HL-60 (cell line): ENCODE data around the gene MRPL39.

Source experiments
- DNase-seq, 2 experiments: peaks; one replicate each; pipeline ENCODE4 v3.0.0-alpha.2; 2010 to 2020; ENCODE audit warnings: low read depth in 1 of 2, low spot score in 1 of 2
- H3K27ac ChIP-seq: fragments of 250-450 bp; sonication (Bioruptor Pico); replicated peaks from 2 replicates; pipeline ENCODE4 v1.5.1; 2020; ENCODE audit warnings: mild to moderate bottlenecking, moderate library complexity
- H3K27me3 ChIP-seq: fragments of 250-450 bp; sonication (Bioruptor Pico); 2 replicates; pipeline ENCODE4 v1.5.1; 2021; ENCODE audit warnings: mild to moderate bottlenecking, moderate library complexity; ENCODE audit not compliant: insufficient read depth, poor library complexity, severe bottlenecking
- H3K4me3 ChIP-seq: replicated peaks from 2 replicates; pipeline ENCODE4 v1.5.1; 2011; ENCODE audit warnings: mild to moderate bottlenecking, control low read depth, low read length; ENCODE audit not compliant: insufficient read depth
- CTCF ChIP-seq: IDR thresholded peaks from one replicate; pipeline ENCODE4 v1.5.1; 2011; ENCODE audit warnings: low read length, control low read depth, inconsistent platforms; ENCODE audit not compliant: insufficient read depth
- GABPA ChIP-seq: IDR thresholded peaks from 2 replicates; pipeline ENCODE4 v1.6.1; 2012; ENCODE audit warnings: low read depth
- POLR2AphosphoS5 ChIP-seq: IDR thresholded peaks from 2 replicates; pipeline ENCODE4 v1.6.1; 2012; ENCODE audit warnings: low read depth
- REST ChIP-seq: IDR thresholded peaks from 2 replicates; pipeline ENCODE4 v1.6.1; 2012; ENCODE audit warnings: low read depth; ENCODE audit not compliant: insufficient replicate concordance
- SPI1 ChIP-seq: IDR thresholded peaks from 2 replicates; pipeline ENCODE4 v1.6.1; 2012; ENCODE audit warnings: low read depth, mild to moderate bottlenecking, borderline replicate concordance

Gene MRPL39

GRCh38 chr21:25551569-25551968, 55.7 kb downstream of the MRPL39 start:
- Histone ChIP-seq H3K27ac (no peak overlapping the region), H3K27me3 (no peaks in the 10 kb centered on the region), H3K4me3 (no peak overlapping the region)
- DNase-seq = no peak
- TF ChIP-seq CTCF (no peak), POLR2AphosphoS5 (no peak), SPI1 (no peak), GABPA (no peak), REST (no peak)

- TF ChIP-seq POLR2AphosphoS5 (no peak), GABPA (no peak), SPI1 (no peak), REST (no peak), CTCF (no peak)
- no peak for DNase-seq
- Histone ChIP-seq H3K27ac (no peak overlapping the region), H3K4me3 (no peak overlapping the region), H3K27me3 (no peaks in the 10 kb centered on the region)
Measured at GRCh38 chr21:25550352-25551120, 56.7 kb downstream of the MRPL39 start.

GRCh38 chr21:25541042-25541441, 66.2 kb downstream of the MRPL39 start:
- Histone ChIP-seq H3K27me3 (no peaks in the 10 kb centered on the region), H3K4me3 (no peak overlapping the region), H3K27ac (no peak overlapping the region)
- no peak for TF ChIP-seq POLR2AphosphoS5
- no peak for TF ChIP-seq GABPA
- no peak for TF ChIP-seq REST
- no peak for TF ChIP-seq CTCF
- no peak for TF ChIP-seq SPI1
- DNase-seq = no peak
